HCT116 (cell line): ENCODE measurements around the gene SYDE2.

Experiments
- CEBPB ChIP-seq: IDR thresholded peaks from 2 replicates; pipeline ENCODE4 v1.6.1; 2012; ENCODE audit warnings: low read depth
- EZH2 ChIP-seq: fragments of 200-600 bp; sonication (generic); IDR thresholded peaks from 2 replicates; pipeline ENCODE4 v1.6.1; 2017; ENCODE audit warnings: antibody characterized with exemption, mixed run types
- EZH2phosphoT487 ChIP-seq: fragments of 200-600 bp; IDR thresholded peaks from 2 replicates; pipeline ENCODE4 v1.6.1; 2018; ENCODE audit warnings: antibody characterized with exemption, borderline replicate concordance
- POLR2A ChIP-seq: IDR thresholded peaks from 2 replicates; pipeline ENCODE4 v1.7.0; 2011; ENCODE audit warnings: borderline replicate concordance; ENCODE audit not compliant: insufficient read depth, insufficient read length; ENCODE audit errors: extremely low read depth
- POLR2AphosphoS5 ChIP-seq: IDR thresholded peaks from 2 replicates; pipeline ENCODE4 v1.6.1; 2011; ENCODE audit warnings: mild to moderate bottlenecking, low read depth, low read length, moderate library complexity
- RAD21 ChIP-seq: IDR thresholded peaks from 2 replicates; pipeline ENCODE4 v1.6.1; 2012; ENCODE audit warnings: low read depth, mild to moderate bottlenecking
- REST ChIP-seq: IDR thresholded peaks from 2 replicates; pipeline ENCODE4 v1.6.1; 2012; ENCODE audit warnings: low read depth
- SP1 ChIP-seq: IDR thresholded peaks from 2 replicates; pipeline ENCODE4 v1.6.1; 2012; ENCODE audit warnings: low read depth
- ZFX ChIP-seq: fragments of 450-650 bp; IDR thresholded peaks from 2 replicates; pipeline ENCODE4 v1.6.1; 2017
- TF ChIP-seq, protein P1 (sequence below), 3 experiments: fragments of 200-600 bp in 1 of 3; sonication (generic) in 1 of 3; IDR thresholded peaks in 2 of 3; conservative IDR thresholded peaks in 1 of 3; 2 replicates each; pipeline ENCODE4 v1.5.1; 2012 to 2017; ENCODE audit warnings: low read depth in 2 of 3, low read length in 2 of 3, antibody characterized with exemption in 1 of 3, borderline replicate concordance in 1 of 3, control low read depth in 1 of 3, mild to moderate bottlenecking in 1 of 3, mixed read lengths in 1 of 3, mixed run types in 1 of 3, moderate library complexity in 1 of 3; ENCODE audit not compliant: insufficient read depth in 1 of 3
- TF ChIP-seq, protein P2 (sequence below): IDR thresholded peaks from 2 replicates; pipeline ENCODE4 v1.6.1; 2012

GRCh38 chr1:85230305-85230977, 29.6 kb upstream of the SYDE2 start:
- TF ChIP-seq POLR2A (no peak), EZH2 (no peak), ZFX (no peak), CEBPB (no peak), POLR2AphosphoS5 (no peak), EZH2phosphoT487 (no peak), SP1 (no peak), REST (no peak), RAD21 (peak; percentile 43)
- TF ChIP-seq, protein P1, sequence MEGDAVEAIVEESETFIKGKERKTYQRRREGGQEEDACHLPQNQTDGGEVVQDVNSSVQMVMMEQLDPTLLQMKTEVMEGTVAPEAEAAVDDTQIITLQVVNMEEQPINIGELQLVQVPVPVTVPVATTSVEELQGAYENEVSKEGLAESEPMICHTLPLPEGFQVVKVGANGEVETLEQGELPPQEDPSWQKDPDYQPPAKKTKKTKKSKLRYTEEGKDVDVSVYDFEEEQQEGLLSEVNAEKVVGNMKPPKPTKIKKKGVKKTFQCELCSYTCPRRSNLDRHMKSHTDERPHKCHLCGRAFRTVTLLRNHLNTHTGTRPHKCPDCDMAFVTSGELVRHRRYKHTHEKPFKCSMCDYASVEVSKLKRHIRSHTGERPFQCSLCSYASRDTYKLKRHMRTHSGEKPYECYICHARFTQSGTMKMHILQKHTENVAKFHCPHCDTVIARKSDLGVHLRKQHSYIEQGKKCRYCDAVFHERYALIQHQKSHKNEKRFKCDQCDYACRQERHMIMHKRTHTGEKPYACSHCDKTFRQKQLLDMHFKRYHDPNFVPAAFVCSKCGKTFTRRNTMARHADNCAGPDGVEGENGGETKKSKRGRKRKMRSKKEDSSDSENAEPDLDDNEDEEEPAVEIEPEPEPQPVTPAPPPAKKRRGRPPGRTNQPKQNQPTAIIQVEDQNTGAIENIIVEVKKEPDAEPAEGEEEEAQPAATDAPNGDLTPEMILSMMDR (IDR thresholded peaks at IDR 0.05 in 2 of 3, conservative IDR thresholded peaks at IDR 0.05 in 1 of 3; ENCODE audit: borderline replicate concordance in 1 of 3, insufficient read depth in 1 of 3, low read depth in 2 of 3, low read length in 2 of 3) = peak; percentile 32 to 63 (median 55); a peak in 5 of 6 replicates
- TF ChIP-seq, protein P2, sequence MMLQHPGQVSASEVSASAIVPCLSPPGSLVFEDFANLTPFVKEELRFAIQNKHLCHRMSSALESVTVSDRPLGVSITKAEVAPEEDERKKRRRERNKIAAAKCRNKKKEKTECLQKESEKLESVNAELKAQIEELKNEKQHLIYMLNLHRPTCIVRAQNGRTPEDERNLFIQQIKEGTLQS = no peak
